Anterior cingulate cortex (tissue), 58 donors: ENCODE measurements around the gene PLPPR5.
"Not testable (repeated sequence)": the region's sequence is repeated elsewhere in the genome, so short reads cannot be mapped to it uniquely, and the experiment has no call there.

Source experiments
- DNase-seq, 58 donors: peaks; one replicate each; lab custom pipeline; 2025; lab: John Stamatoyannopoulos, UW

PLPPR5 gene

GRCh38 chr1:98920441-98921110 is 84.1 kb downstream of the PLPPR5 start:
- no peak for DNase-seq

- DNase-seq: no peak
These were observed 85.0 kb downstream of the PLPPR5 start for GRCh38 chr1:98919652-98920051.

- DNase-seq: no peak
These were observed 85.5 kb downstream of the PLPPR5 start for GRCh38 chr1:98919211-98919610.

GRCh38 chr1:98914547-98914946 is 90.1 kb downstream of the PLPPR5 start:
- DNase-seq: no peak

GRCh38 chr1:98910827-98911226 is 93.8 kb downstream of the PLPPR5 start:
- no peak for DNase-seq

GRCh38 chr1:98908980-98909379 is 95.7 kb downstream of the PLPPR5 start:
- DNase-seq: no peak

- no peak for DNase-seq
These were observed 97.9 kb downstream of the PLPPR5 start for GRCh38 chr1:98906809-98907208.

GRCh38 chr1:98906361-98906760 is 98.3 kb downstream of the PLPPR5 start:
- no peak for DNase-seq

- DNase-seq: no peak
These were observed 100.0 kb downstream of the PLPPR5 start for GRCh38 chr1:98904684-98905083.

GRCh38 chr1:98903726-98904125 is 100.9 kb downstream of the PLPPR5 start:
- no peak for DNase-seq

GRCh38 chr1:98903261-98903660 is 101.4 kb downstream of the PLPPR5 start:
- no peak for DNase-seq

GRCh38 chr1:98898940-98899339 is 105.7 kb downstream of the PLPPR5 start:
- DNase-seq: no peak

GRCh38 chr1:98897479-98897878 is 107.2 kb downstream of the PLPPR5 start:
- no peak for DNase-seq

- no peak for DNase-seq
These were observed 107.8 kb downstream of the PLPPR5 start for GRCh38 chr1:98896711-98897445.

- no peak for DNase-seq
These were observed 111.3 kb downstream of the PLPPR5 start for GRCh38 chr1:98893371-98893770.

GRCh38 chr1:98888869-98889268 is 115.8 kb downstream of the PLPPR5 start:
- DNase-seq: no peak

- DNase-seq: no peak
These were observed 117.2 kb downstream of the PLPPR5 start for GRCh38 chr1:98887507-98887906.

GRCh38 chr1:98884864-98885263 is 119.8 kb downstream of the PLPPR5 start:
- DNase-seq: no peak

- no peak for DNase-seq
These were observed 122.8 kb downstream of the PLPPR5 start for GRCh38 chr1:98881901-98882300.

GRCh38 chr1:98881234-98881633 is 123.4 kb downstream of the PLPPR5 start:
- not testable (repeated sequence) for DNase-seq

- DNase-seq: no peak
These were observed 129.8 kb downstream of the PLPPR5 start for GRCh38 chr1:98874828-98875227.
